Stimulated activated CD8-positive, alpha-beta memory T cell treated with anti-CD3 and anti-CD28 coated beads, Interleukin-7, amount 100 ng/mL, for 4 hours (primary cell): ENCODE measurements around the gene MAP7.
A peak's percentile ranks its signal among the peaks of the same experiment; 100 is the strongest.

Experiments
- DNase-seq, 2 donors: peaks; one replicate each; pipeline ENCODE4 v3.0.0-alpha.2; 2020; ENCODE audit warnings: low read depth in 2 of 2

The MAP7 gene

GRCh38 chr6:136529710-136530109, 20.5 kb downstream of the MAP7 start:
- no peak for DNase-seq

GRCh38 chr6:136528477-136528876, 21.7 kb downstream of the MAP7 start:
- no peak for DNase-seq

- no peak for DNase-seq
Observed at GRCh38 chr6:136527831-136528230, 22.4 kb downstream of the MAP7 start.

- no peak for DNase-seq
Observed at GRCh38 chr6:136526937-136527336, 23.3 kb downstream of the MAP7 start.

- DNase-seq: no peak
Observed at GRCh38 chr6:136526196-136526930, 23.9 kb downstream of the MAP7 start.

GRCh38 chr6:136525586-136526195, 24.5 kb downstream of the MAP7 start:
- no peak for DNase-seq

- no peak for DNase-seq
Observed at GRCh38 chr6:136524936-136525413, 25.2 kb downstream of the MAP7 start.

- DNase-seq: no peak
Observed at GRCh38 chr6:136524339-136524935, 25.8 kb downstream of the MAP7 start.

- no peak for DNase-seq
Observed at GRCh38 chr6:136523196-136523595, 27.0 kb downstream of the MAP7 start.

- no peak for DNase-seq
Observed at GRCh38 chr6:136522636-136523035, 27.6 kb downstream of the MAP7 start.

- no peak for DNase-seq
Observed at GRCh38 chr6:136521911-136522310, 28.3 kb downstream of the MAP7 start.

GRCh38 chr6:136521427-136521826, 28.8 kb downstream of the MAP7 start:
- no peak for DNase-seq

GRCh38 chr6:136520517-136520916, 29.7 kb downstream of the MAP7 start:
- no peak for DNase-seq

GRCh38 chr6:136517582-136517981, 32.6 kb downstream of the MAP7 start:
- no peak for DNase-seq

- DNase-seq: no peak
Observed at GRCh38 chr6:136517002-136517401, 33.2 kb downstream of the MAP7 start.

- no peak for DNase-seq
Observed at GRCh38 chr6:136514591-136514990, 35.6 kb downstream of the MAP7 start.

GRCh38 chr6:136511926-136512325, 38.3 kb downstream of the MAP7 start:
- DNase-seq: no peak

- DNase-seq: no peak
Observed at GRCh38 chr6:136511397-136511796, 38.8 kb downstream of the MAP7 start.

- peak in 1 of 2 donors; percentile 3 for DNase-seq
Observed at GRCh38 chr6:136510782-136511181, 39.4 kb downstream of the MAP7 start.

- peak in 1 of 2 donors; percentile 14 for DNase-seq
Observed at GRCh38 chr6:136510299-136510698, 39.9 kb downstream of the MAP7 start.

GRCh38 chr6:136508725-136509392, 41.4 kb downstream of the MAP7 start:
- no peak for DNase-seq

GRCh38 chr6:136506124-136506799, 44.0 kb downstream of the MAP7 start:
- DNase-seq: no peak
